Neural cell (in vitro differentiated cells): ENCODE measurements around the gene ARHGEF17.

ENCODE experiments used
- CTCF ChIP-seq: fragments of 450-650 bp; IDR thresholded peaks from 2 replicates; pipeline ENCODE4 v1.5.1; 2014; ENCODE audit warnings: antibody characterized with exemption, mild to moderate bottlenecking, moderate library complexity; ENCODE audit not compliant: poor library complexity, severe bottlenecking
- EP300 ChIP-seq: fragments of 450-650 bp; conservative IDR thresholded peaks from 2 replicates; pipeline ENCODE4 v1.6.1; 2014; ENCODE audit warnings: antibody characterized with exemption, mild to moderate bottlenecking, moderate library complexity; ENCODE audit not compliant: poor library complexity, severe bottlenecking
- MXI1 ChIP-seq: fragments of 450-650 bp; conservative IDR thresholded peaks from 2 replicates; pipeline ENCODE4 v1.6.1; 2014; ENCODE audit warnings: antibody characterized with exemption, mild to moderate bottlenecking; ENCODE audit not compliant: poor library complexity, severe bottlenecking
- POLR2AphosphoS5 ChIP-seq: IDR thresholded peaks from 2 replicates; pipeline ENCODE4 v1.6.1; 2012
- SMC3 ChIP-seq: fragments of 450-650 bp; conservative IDR thresholded peaks from 2 replicates; pipeline ENCODE4 v1.6.1; 2014; ENCODE audit warnings: antibody characterized with exemption, mild to moderate bottlenecking, moderate library complexity; ENCODE audit not compliant: poor library complexity
- TAF1 ChIP-seq: IDR thresholded peaks from 2 replicates; pipeline ENCODE4 v1.6.1; 2012; ENCODE audit warnings: low read depth

DNA sequence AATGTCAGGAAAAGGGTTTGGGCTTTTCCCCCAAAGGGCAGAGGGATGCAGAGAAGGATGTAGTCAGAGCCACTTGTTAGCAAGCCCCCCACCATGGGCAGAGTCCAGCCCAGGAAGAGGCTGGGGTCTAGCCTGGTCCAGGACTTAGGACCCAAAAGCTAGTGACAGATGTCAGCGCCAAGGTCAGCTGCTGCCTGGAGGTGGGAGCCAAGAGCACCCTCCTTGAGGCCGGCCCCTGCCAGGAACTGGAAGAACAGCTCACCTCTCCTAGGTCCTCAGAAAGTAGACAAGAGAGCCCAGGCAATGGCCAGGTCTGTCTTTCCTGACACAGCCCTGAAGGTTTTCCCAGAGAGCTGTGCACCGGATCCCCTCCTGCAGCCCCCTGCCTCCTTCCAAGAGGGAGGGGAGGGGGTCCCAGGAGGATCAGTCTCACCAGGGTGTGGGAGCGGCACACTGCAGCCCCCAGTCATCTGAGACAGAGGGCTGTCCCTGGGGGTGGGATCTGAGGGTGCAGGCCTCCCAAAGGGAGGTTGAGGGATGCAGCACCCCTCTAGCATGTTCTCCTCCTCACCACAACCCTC, 14.6 kb upstream of the ARHGEF17 start:
- TF ChIP-seq TAF1 (no peak), SMC3 (no peak), CTCF (no peak), EP300 (no peak), POLR2AphosphoS5 (no peak), MXI1 (no peak)
